Measurements from ENCODE around the gene MICAL1. TPM values are rescaled to one million over a fixed set of nuclear protein-coding genes. Genes with fewer than 3 reads are reported as not detected.
A peak's percentile ranks its signal among the peaks of the same experiment; 100 is the strongest.

MICAL1 gene
- total RNA-seq (100 to 1,000 TPM; 136 TPM), total RNA-seq (215 to 232 reads per million in 2 donors)

- H3K4me1 Mint-ChIP-seq, result peaks cover 40% of the 10 kb centered on the region
- peak; percentile 73 for ATAC-seq
Observed at GRCh38 chr6:109455437-109456110, at the start of gene MICAL1. Gene MICAL1 (minus strand): TSS chr6:109455772. CDS start chr6:109454196, 1,576 bp downstream.

GRCh38 chr6:109503327-109504224 lies 48.0 kb upstream of the MICAL1 start:
- H3K4me1 Mint-ChIP-seq, result no peaks in the 10 kb centered on the region
- H3K4me3 Mint-ChIP-seq, result no peak overlapping the region
- ATAC-seq (no peak), DNase-seq (no peak)
- peaks cover 12% of the 10 kb centered on the region for H3K27me3 Mint-ChIP-seq
- H3K27ac Mint-ChIP-seq, result no peak overlapping the region
- no peaks in the 10 kb centered on the region for H3K36me3 Mint-ChIP-seq (ENCODE audit: low read depth)
- H3K9me3 ChIP-seq (ENCODE audit: control insufficient read depth, low read length, poor library complexity, severe bottlenecking), result no peaks in the 10 kb centered on the region

More at GRCh38 chr6:109455437-109456110, at the start of gene MICAL1:
- H3K27me3 Mint-ChIP-seq, result no peaks in the 10 kb centered on the region
- no peaks in the 10 kb centered on the region for H3K9me3 ChIP-seq (ENCODE audit: control insufficient read depth, low read length, poor library complexity, severe bottlenecking)
- peak within 1 kb of the TSS; percentile 93 for H3K27ac Mint-ChIP-seq
- no peaks in the 10 kb centered on the region for H3K36me3 Mint-ChIP-seq (ENCODE audit: low read depth)
- peak; percentile 58 to 81 (median 80) for DNase-seq
- peak within 1 kb of the TSS; percentile 99 for H3K4me3 Mint-ChIP-seq

GRCh38 chr6:109498936-109499335 lies 43.4 kb upstream of the MICAL1 start:
- no peak for ATAC-seq

GRCh38 chr6:109498052-109498451 lies 42.5 kb upstream of the MICAL1 start:
- no peak overlapping the region for H3K27ac Mint-ChIP-seq
- H3K36me3 Mint-ChIP-seq (ENCODE audit: low read depth), result peaks cover 4% of the 10 kb centered on the region
- H3K4me1 Mint-ChIP-seq, result peaks cover 7% of the 10 kb centered on the region
- no peak for DNase-seq
- no peak overlapping the region for H3K4me3 Mint-ChIP-seq
- no peaks in the 10 kb centered on the region for H3K9me3 ChIP-seq (ENCODE audit: control insufficient read depth, low read length, poor library complexity, severe bottlenecking)
- H3K27me3 Mint-ChIP-seq, result peaks cover 6% of the 10 kb centered on the region
- ATAC-seq, result no peak

More at GRCh38 chr6:109498936-109499335, 43.4 kb upstream of the MICAL1 start:
- H3K9me3 ChIP-seq (ENCODE audit: control insufficient read depth, low read length, poor library complexity, severe bottlenecking), result no peaks in the 10 kb centered on the region
- Mint-ChIP-seq H3K4me3 (no peak overlapping the region), H3K27me3 (peaks cover 6% of the 10 kb centered on the region), H3K27ac (no peak overlapping the region), H3K4me1 (peaks cover 5% of the 10 kb centered on the region), H3K36me3 (ENCODE audit: low read depth) (peaks cover 4% of the 10 kb centered on the region)
- no peak for DNase-seq

- Mint-ChIP-seq H3K4me1 (peaks cover 16% of the 10 kb centered on the region), H3K36me3 (ENCODE audit: low read depth) (peaks cover 4% of the 10 kb centered on the region), H3K27me3 (no peaks in the 10 kb centered on the region), H3K4me3 (no peak overlapping the region), H3K27ac (peak overlapping the region; percentile 49)
- DNase-seq, result no peak
- no peak for ATAC-seq
- no peaks in the 10 kb centered on the region for H3K9me3 ChIP-seq (ENCODE audit: control insufficient read depth, low read length, poor library complexity, severe bottlenecking)
Observed at GRCh38 chr6:109496036-109496772, 40.6 kb upstream of the MICAL1 start.

GRCh38 chr6:109493865-109494264 lies 38.3 kb upstream of the MICAL1 start:
- peaks cover 4% of the 10 kb centered on the region for H3K36me3 Mint-ChIP-seq (ENCODE audit: low read depth)
- no peak overlapping the region for H3K4me3 Mint-ChIP-seq
- peaks cover 22% of the 10 kb centered on the region for H3K4me1 Mint-ChIP-seq
- no peak for DNase-seq
- no peaks in the 10 kb centered on the region for H3K9me3 ChIP-seq (ENCODE audit: control insufficient read depth, low read length, poor library complexity, severe bottlenecking)
- no peak for ATAC-seq
- H3K27me3 Mint-ChIP-seq, result no peaks in the 10 kb centered on the region
- peak overlapping the region; percentile 16 for H3K27ac Mint-ChIP-seq

- ATAC-seq, result peak; percentile 93
- Mint-ChIP-seq H3K4me1 (peaks cover 19% of the 10 kb centered on the region), H3K36me3 (ENCODE audit: low read depth) (no peaks in the 10 kb centered on the region)
Observed at GRCh38 chr6:109491207-109491938, 35.8 kb upstream of the MICAL1 start.

GRCh38 chr6:109490713-109491112 lies 35.1 kb upstream of the MICAL1 start:
- no peak for DNase-seq

More at GRCh38 chr6:109491207-109491938, 35.8 kb upstream of the MICAL1 start:
- peak overlapping the region; percentile 76 for H3K27ac Mint-ChIP-seq
- peak overlapping the region; percentile 75 for H3K4me3 Mint-ChIP-seq
- H3K9me3 ChIP-seq (ENCODE audit: control insufficient read depth, low read length, poor library complexity, severe bottlenecking), result no peaks in the 10 kb centered on the region
- H3K27me3 Mint-ChIP-seq, result no peaks in the 10 kb centered on the region
- DNase-seq, result no peak

GRCh38 chr6:109488001-109488400 lies 32.4 kb upstream of the MICAL1 start:
- no peaks in the 10 kb centered on the region for H3K27me3 Mint-ChIP-seq
- H3K9me3 ChIP-seq (ENCODE audit: control insufficient read depth, low read length, poor library complexity, severe bottlenecking), result no peaks in the 10 kb centered on the region
- DNase-seq, result no peak
- H3K4me3 Mint-ChIP-seq, result no peak overlapping the region
- ATAC-seq, result no peak
- H3K36me3 Mint-ChIP-seq (ENCODE audit: low read depth), result no peaks in the 10 kb centered on the region
- no peak overlapping the region for H3K27ac Mint-ChIP-seq
- peaks cover 25% of the 10 kb centered on the region for H3K4me1 Mint-ChIP-seq

More at GRCh38 chr6:109490713-109491112, 35.1 kb upstream of the MICAL1 start:
- Mint-ChIP-seq H3K4me3 (no peak overlapping the region), H3K27me3 (no peaks in the 10 kb centered on the region), H3K27ac (peak overlapping the region; percentile 76), H3K36me3 (ENCODE audit: low read depth) (no peaks in the 10 kb centered on the region), H3K4me1 (peaks cover 17% of the 10 kb centered on the region)
- H3K9me3 ChIP-seq (ENCODE audit: control insufficient read depth, low read length, poor library complexity, severe bottlenecking), result no peaks in the 10 kb centered on the region
- peak; percentile 55 for ATAC-seq

- Mint-ChIP-seq H3K36me3 (ENCODE audit: low read depth) (peaks cover 4% of the 10 kb centered on the region), H3K27me3 (no peaks in the 10 kb centered on the region), H3K4me1 (peaks cover 28% of the 10 kb centered on the region), H3K27ac (peak overlapping the region; percentile 92), H3K4me3 (no peak overlapping the region)
- ATAC-seq, result no peak
- DNase-seq, result no peak
- no peaks in the 10 kb centered on the region for H3K9me3 ChIP-seq (ENCODE audit: control insufficient read depth, low read length, poor library complexity, severe bottlenecking)
Observed at GRCh38 chr6:109486068-109486467, 30.5 kb upstream of the MICAL1 start.

- peaks cover 5% of the 10 kb centered on the region for H3K36me3 Mint-ChIP-seq (ENCODE audit: low read depth)
- no peak for DNase-seq
- no peaks in the 10 kb centered on the region for H3K27me3 Mint-ChIP-seq
- peak overlapping the region; percentile 92 for H3K27ac Mint-ChIP-seq
- ATAC-seq, result no peak
- peaks cover 29% of the 10 kb centered on the region for H3K4me1 Mint-ChIP-seq
- no peak overlapping the region for H3K4me3 Mint-ChIP-seq
- no peaks in the 10 kb centered on the region for H3K9me3 ChIP-seq (ENCODE audit: control insufficient read depth, low read length, poor library complexity, severe bottlenecking)
Observed at GRCh38 chr6:109485266-109485935, 29.8 kb upstream of the MICAL1 start.

- no peaks in the 10 kb centered on the region for H3K27me3 Mint-ChIP-seq
- ATAC-seq, result no peak
- no peak for DNase-seq
- peak overlapping the region; percentile 92 for H3K27ac Mint-ChIP-seq
- peaks cover 5% of the 10 kb centered on the region for H3K36me3 Mint-ChIP-seq (ENCODE audit: low read depth)
- peak overlapping the region; percentile 85 for H3K4me3 Mint-ChIP-seq
- H3K9me3 ChIP-seq (ENCODE audit: control insufficient read depth, low read length, poor library complexity, severe bottlenecking), result no peaks in the 10 kb centered on the region
- H3K4me1 Mint-ChIP-seq, result peaks cover 38% of the 10 kb centered on the region
Observed at GRCh38 chr6:109484122-109484521, 28.6 kb upstream of the MICAL1 start.

All from T-helper 17 cell (primary cell).